ENCODE results near the gene KATNAL1. TPM values are rescaled to one million over a fixed set of nuclear protein-coding genes. Genes with fewer than 3 reads are reported as not detected.

KATNAL1 gene
- 7.0 TPM for total RNA-seq

DNA sequence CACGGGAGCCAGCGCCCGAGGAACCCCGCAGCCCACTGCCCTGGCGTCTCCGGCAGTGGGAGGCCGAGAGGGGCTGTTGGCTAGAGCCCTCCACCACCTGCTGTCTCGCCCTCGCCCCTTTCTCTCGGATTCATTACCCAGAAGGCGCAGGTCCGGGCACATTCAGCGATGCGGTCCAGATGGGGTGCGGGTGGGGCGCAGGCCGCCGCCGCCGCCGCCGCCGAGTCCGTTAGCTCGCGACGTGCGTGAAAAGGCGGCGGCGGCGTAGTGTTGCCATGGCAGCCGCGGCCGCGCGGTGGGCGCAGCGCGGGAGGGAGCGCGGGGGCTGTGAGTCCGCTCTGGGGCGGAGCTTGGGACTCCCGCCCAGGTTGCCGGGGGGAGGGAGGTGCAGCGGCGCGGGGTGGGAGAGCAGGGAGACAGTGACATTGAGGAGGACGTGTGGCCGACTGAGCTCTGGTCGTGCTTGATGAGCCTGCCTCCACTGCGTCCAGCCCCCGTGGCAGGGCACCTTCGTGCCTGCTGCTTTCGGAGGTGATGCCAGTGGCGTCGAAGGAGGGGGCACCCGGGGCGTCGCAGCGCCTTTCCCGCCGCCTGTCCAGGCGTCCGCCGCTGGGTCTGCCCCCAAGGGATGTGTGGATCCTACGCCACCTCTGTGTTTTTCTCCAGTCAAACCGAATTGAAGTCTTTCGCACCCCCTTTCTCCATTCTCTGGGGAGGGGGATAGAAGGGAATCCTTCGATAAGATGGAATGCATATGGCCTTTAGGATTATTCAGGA is at the start of gene KATNAL1:
TSS of gene KATNAL1 (minus strand) at position 358 of the 777 bp plus-strand sequence. CDS start 23,774 bp downstream, outside the sequence.
- Histone ChIP-seq H3K4me1 (ENCODE audit: insufficient read depth, low read length) (peaks cover 37% of the 10 kb centered on the region), H3K27me3 (ENCODE audit: insufficient read depth, low read length) (no peaks in the 10 kb centered on the region), H3K4me3 (ENCODE audit: low read length) (peak within 1 kb of the TSS; percentile 86), H3K9me3 (ENCODE audit: low read depth, low read length) (no peaks in the 10 kb centered on the region)

DNA sequence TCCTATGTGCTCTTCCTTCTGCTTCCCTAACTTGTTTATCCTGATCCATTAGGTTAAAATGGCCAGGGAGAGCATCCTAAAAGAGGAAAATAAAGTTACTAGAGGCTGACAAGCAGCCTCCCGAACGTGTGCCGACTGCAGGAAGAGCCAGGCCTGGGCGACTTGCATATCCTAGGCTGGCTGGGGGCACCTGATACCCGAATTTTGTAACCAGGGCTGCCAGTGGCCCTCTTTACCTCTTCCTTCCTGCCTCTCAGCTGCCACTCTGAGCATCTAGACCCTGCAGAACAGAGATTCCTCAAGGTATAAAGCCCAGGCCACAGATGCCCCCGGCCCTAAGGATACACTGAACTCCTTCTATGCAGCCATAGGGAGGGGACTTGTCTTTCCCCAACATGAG is 48.5 kb upstream of the KATNAL1 start:
- Histone ChIP-seq H3K4me3 (ENCODE audit: low read length) (no peak overlapping the region), H3K9me3 (ENCODE audit: low read depth, low read length) (no peaks in the 10 kb centered on the region), H3K27me3 (ENCODE audit: insufficient read depth, low read length) (no peaks in the 10 kb centered on the region), H3K4me1 (ENCODE audit: insufficient read depth, low read length) (peaks cover 18% of the 10 kb centered on the region)

DNA sequence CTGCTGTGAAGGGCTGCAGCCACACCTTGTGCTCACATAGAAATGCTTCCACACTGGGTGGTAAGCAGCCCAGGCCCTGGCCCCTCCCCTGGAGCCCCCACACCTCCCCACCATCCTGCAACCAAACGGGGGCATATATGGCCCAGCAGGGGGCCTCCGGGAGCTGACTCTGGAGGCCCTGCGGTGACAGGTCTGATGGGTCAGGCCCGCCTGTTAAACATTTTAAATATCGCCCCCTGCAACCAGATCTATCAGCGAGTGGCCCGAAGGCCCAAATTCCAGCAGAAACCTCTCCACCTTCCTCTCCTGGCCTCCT is 48.0 kb upstream of the KATNAL1 start:
- Histone ChIP-seq H3K4me3 (ENCODE audit: low read length) (no peak overlapping the region), H3K4me1 (ENCODE audit: insufficient read depth, low read length) (peaks cover 18% of the 10 kb centered on the region), H3K27me3 (ENCODE audit: insufficient read depth, low read length) (no peaks in the 10 kb centered on the region), H3K9me3 (ENCODE audit: low read depth, low read length) (no peaks in the 10 kb centered on the region)

DNA sequence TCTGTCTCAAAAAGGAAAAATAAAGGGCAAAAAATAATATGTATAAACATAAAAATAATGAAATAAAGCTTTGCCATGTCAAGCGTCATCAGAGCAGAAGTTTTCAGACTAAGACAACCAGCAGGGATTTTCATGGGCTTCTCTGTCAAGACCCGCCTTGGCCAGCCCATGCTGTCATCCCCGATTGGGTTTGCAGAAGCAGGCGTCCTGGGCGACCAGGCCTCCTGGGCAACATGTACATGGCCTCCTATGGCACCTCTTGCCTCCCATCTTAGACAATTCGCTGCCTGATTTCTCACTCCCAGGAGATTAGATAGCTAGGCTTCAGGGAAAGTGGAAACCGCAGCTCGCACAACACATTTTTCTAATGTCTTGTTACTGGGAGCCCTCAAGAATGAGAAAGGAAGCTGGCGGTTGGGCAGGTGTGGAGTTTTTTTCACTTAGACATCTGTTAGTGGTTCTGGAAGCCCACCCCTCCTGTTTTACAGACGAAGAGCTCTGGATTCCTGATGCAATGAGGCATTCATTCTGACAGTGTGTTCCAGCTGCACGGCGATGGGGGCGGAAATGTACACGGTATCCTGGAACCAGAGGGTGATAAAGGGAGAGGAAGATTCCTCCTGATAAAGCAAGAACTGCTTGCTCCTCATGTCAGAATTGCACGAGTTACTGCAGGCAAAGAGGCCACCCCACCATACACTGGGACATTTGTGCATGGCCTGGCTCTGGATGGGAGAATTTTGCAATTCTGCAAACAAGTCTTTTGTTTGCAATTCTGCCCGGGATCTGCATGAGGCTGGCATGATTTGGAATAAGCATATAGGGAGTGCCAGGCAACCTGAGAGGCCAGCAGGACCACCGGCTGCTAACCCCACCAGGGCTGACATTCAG is 47.4 kb upstream of the KATNAL1 start:
- Histone ChIP-seq H3K9me3 (ENCODE audit: low read depth, low read length) (no peaks in the 10 kb centered on the region), H3K27me3 (ENCODE audit: insufficient read depth, low read length) (no peaks in the 10 kb centered on the region), H3K4me1 (ENCODE audit: insufficient read depth, low read length) (peaks cover 18% of the 10 kb centered on the region), H3K4me3 (ENCODE audit: low read length) (no peak overlapping the region)

DNA sequence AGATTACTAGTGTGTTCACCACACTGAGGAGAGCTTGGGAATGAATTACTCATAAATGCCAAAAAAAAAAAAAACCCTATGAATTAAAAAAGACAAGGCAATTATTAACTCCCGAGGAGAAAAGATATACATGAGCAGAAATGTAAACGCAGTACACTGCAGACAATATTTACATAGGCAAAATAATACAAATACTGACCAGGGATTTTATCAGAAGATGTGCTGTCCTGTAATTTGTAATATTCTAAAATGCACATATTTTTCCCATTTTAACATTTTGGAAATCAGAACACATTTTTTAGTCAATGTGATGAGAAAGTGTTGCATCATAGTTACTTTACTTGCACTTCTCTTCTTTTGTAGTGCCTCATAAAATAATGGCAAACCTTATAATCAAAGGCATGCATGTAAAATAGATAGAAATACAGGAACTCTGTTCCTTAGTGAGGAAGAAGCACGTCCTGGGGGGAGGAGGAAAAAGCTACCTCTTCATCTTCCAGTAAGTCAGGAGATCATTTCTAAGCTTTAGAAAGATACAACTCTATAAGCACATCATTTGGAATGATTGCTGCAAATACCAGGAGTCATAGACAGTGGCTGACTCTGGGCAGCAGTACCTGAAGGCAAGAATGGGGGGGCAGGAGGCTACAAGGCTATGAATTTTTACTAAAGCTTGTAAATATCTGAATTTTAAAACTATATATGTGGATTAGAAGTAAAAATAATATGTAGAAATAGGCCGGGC is 46.3 kb upstream of the KATNAL1 start:
- H3K4me1 ChIP-seq (ENCODE audit: insufficient read depth, low read length) = peaks cover 18% of the 10 kb centered on the region
- H3K4me3 ChIP-seq (ENCODE audit: low read length) = no peak overlapping the region
- no peaks in the 10 kb centered on the region for H3K27me3 ChIP-seq (ENCODE audit: insufficient read depth, low read length)
- no peaks in the 10 kb centered on the region for H3K9me3 ChIP-seq (ENCODE audit: low read depth, low read length)

DNA sequence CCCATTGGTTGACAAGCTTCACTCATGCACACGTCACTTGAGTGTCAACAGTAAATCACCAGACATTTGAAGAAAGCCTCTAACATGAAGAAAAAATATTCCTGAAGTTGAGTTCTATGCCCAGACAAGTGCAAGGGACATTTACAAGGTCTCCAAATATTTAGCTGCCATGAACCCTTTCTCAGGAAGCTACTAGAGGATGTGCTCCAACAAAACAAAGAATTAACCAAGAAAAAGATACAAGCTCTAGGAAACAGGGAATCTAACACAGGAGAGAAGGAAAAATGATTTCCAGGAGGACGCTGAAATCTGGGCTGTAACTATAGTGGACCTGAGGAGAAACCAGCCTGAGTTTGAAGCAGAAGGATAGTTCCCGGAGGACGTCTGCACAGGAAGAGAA is 45.7 kb upstream of the KATNAL1 start:
- Histone ChIP-seq H3K4me3 (ENCODE audit: low read length) (no peak overlapping the region), H3K9me3 (ENCODE audit: low read depth, low read length) (no peaks in the 10 kb centered on the region), H3K27me3 (ENCODE audit: insufficient read depth, low read length) (no peaks in the 10 kb centered on the region), H3K4me1 (ENCODE audit: insufficient read depth, low read length) (peaks cover 18% of the 10 kb centered on the region)

DNA sequence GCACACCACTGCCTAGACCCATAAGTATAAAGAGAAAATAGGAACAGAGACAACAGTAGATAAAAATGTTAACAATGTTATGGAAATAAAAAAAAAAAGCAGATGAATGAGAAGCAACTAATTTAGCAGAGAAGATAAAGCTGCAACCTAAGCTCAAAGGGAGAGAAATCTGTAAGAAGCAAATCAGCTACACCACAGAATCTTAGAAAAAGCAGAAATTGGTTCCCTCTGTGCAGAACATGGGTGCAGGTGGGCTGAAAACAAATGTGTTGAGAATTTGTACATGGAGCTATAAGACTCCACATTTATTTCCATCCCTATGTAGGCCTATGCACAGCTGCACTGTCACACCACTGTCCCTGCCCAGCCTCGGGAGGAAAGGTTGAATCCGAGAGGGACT is 44.8 kb upstream of the KATNAL1 start:
- no peaks in the 10 kb centered on the region for H3K27me3 ChIP-seq (ENCODE audit: insufficient read depth, low read length)
- H3K4me1 ChIP-seq (ENCODE audit: insufficient read depth, low read length) = peaks cover 25% of the 10 kb centered on the region
- no peak overlapping the region for H3K4me3 ChIP-seq (ENCODE audit: low read length)
- H3K9me3 ChIP-seq (ENCODE audit: low read depth, low read length) = no peaks in the 10 kb centered on the region

DNA sequence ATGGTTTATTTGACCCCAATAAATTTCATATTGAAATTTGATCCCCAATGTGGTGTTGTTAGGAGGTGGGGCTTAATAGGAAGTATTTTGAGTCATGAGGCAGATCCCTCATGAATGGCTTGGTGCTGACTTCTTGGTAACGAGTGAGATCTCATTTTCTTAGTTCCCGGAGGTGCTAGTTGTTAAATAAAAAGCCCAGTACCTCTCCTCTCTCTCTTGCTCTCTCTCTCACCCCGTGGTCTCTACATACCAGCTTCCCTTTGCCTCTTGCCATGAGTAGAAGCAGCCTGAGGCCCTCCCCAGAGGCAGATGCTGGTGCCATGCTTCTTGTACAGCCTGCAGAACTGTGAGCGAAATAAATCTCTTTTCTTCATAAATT is 39.4 kb upstream of the KATNAL1 start:
- no peak overlapping the region for H3K4me3 ChIP-seq (ENCODE audit: low read length)
- H3K9me3 ChIP-seq (ENCODE audit: low read depth, low read length) = no peaks in the 10 kb centered on the region
- H3K27me3 ChIP-seq (ENCODE audit: insufficient read depth, low read length) = no peaks in the 10 kb centered on the region
- peaks cover 26% of the 10 kb centered on the region for H3K4me1 ChIP-seq (ENCODE audit: insufficient read depth, low read length)

DNA sequence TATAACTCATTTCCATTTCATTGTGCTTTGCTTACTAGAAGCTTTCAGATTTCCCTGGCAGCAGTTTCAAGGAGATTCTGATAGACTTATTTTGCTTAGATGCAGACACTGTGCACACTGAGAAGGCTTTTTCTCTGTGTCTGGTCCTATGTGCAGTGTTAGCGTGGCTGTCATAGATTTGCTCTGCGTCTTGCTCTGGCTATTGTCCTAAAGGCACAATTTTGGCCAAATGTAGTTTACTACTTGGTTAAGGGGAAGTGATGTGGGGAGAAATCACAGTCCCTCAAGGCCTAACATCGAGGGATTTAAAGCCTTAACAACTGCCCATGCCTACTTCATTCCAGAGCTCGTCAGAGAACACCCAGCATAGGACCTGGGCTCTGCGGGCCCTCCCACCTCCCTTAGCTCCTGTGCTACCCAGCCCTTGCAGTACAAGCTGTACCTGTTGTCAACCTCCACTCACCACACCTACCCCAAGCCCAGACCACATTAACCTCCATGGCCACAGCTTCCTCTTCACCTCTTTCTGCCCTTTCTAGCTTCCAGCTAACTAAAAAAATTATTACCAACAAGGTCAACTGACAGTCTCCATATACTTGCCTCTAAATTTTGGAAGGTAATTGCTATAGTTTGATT is 38.9 kb upstream of the KATNAL1 start:
- Histone ChIP-seq H3K27me3 (ENCODE audit: insufficient read depth, low read length) (no peaks in the 10 kb centered on the region), H3K9me3 (ENCODE audit: low read depth, low read length) (no peaks in the 10 kb centered on the region), H3K4me3 (ENCODE audit: low read length) (no peak overlapping the region), H3K4me1 (ENCODE audit: insufficient read depth, low read length) (peaks cover 26% of the 10 kb centered on the region)

DNA sequence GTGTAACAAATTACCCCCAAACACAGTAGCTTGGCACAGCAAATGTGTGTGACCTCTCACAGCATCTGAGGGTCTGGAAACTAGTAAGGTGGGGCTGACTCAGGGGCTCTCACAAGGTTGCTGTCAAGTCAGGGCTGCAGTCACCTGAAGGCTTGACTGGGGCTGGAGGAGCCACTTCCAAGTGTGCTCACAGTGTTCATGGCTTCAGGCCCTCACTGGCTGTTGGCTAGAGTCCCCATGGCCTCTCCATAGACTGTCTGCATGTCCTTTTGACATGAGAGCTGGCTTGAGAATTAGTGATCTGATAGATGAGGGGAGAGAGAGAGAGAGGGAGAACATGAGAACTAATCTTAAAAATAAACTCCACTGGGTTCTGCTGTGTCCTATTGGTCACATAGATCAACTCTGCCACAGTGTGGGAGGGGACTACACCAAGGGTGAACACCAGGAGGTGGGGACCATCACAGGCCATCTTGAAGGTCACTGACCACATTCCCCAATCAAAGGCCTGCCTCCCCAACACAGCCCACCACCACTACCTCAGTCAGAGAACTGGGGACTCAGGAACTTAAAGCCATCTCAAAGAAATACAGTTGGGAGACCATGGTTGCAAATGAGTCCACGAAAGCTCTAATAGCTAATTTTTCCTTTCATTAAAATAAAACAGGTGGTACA is 38.2 kb upstream of the KATNAL1 start:
- Histone ChIP-seq H3K27me3 (ENCODE audit: insufficient read depth, low read length) (no peaks in the 10 kb centered on the region), H3K9me3 (ENCODE audit: low read depth, low read length) (no peaks in the 10 kb centered on the region), H3K4me1 (ENCODE audit: insufficient read depth, low read length) (peaks cover 29% of the 10 kb centered on the region), H3K4me3 (ENCODE audit: low read length) (no peak overlapping the region)

DNA sequence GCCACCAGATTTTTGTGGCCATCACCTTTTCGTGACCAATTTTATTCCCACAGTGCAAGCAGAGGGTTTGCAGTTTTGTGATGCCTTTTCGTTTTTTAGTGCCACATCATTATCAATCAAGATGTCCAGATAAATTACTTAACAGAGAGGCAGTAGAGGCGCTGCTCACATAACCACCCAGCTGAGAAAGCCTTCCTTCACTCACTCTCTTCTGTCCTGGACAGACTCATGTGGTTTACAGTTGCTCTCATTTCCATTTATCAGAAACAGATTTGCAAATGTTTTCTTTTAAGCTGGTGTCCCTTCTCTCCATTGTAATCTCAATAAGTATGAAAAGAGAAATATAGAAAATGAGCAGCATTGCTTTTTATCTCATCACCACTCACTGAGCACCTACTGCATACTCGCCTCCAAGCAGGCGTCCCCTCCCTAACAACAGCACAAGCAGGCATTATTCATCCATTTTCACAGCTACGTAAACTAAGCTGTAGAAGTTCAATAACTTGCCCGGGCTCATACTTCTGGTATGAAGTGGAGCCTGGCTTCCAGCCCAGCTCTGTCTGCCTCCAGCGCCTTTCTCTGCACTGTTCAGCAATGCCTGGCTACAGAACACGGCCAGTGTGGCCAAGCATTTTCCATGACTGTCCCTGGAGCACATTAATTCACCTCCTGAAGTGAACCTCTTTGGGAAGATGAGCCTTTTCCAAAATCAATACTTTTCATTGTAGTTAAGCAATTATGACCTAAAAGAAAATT is 34.6 kb upstream of the KATNAL1 start:
- H3K27me3 ChIP-seq (ENCODE audit: insufficient read depth, low read length) = no peaks in the 10 kb centered on the region
- no peak overlapping the region for H3K4me3 ChIP-seq (ENCODE audit: low read length)
- H3K9me3 ChIP-seq (ENCODE audit: low read depth, low read length) = no peaks in the 10 kb centered on the region
- peaks cover 21% of the 10 kb centered on the region for H3K4me1 ChIP-seq (ENCODE audit: insufficient read depth, low read length)

DNA sequence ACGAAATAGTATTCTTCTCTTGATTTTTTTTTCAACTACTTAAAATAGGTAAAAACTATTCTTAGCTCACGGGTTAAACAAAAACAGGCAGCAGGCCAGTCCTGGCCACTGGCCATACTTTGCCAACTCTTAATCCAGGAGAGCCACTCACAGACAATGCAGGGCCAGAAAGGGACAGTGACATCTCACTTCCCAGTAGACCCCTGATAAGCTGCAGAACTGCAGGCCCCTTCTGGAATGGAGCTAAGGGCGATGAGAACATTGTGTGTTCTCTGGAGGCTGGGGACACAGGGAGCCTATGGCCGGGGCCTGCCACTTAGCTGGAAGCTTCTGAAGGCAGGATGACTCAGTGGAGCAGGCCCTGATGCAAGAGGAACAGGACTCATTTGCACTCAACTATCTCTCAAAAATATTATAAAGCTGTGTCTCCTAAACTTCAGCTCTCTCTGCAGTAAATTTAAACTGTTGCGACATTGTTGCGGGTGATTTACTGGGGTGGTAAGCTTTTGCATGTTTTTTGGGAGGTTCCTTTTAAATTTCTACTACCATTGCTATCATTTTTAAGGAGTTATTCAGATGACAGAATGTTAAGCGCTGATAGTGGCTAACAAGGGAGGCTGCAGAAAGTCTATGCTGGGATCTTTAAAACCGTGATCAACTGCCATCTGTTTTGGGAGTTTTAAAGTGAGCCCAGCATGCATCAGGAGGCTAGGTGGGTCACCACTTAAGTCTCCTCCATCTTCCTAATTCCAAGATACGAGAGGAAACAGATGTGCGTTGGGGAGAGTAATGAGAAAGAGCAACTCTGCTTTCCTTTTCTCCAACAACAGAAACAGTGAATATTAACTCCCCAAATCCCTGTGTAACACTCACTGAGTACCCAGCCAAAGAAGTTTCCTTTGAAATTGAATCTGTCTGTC is 33.2 kb upstream of the KATNAL1 start:
- H3K4me3 ChIP-seq (ENCODE audit: low read length) = no peak overlapping the region
- no peaks in the 10 kb centered on the region for H3K9me3 ChIP-seq (ENCODE audit: low read depth, low read length)
- H3K27me3 ChIP-seq (ENCODE audit: insufficient read depth, low read length) = no peaks in the 10 kb centered on the region
- peaks cover 10% of the 10 kb centered on the region for H3K4me1 ChIP-seq (ENCODE audit: insufficient read depth, low read length)

DNA sequence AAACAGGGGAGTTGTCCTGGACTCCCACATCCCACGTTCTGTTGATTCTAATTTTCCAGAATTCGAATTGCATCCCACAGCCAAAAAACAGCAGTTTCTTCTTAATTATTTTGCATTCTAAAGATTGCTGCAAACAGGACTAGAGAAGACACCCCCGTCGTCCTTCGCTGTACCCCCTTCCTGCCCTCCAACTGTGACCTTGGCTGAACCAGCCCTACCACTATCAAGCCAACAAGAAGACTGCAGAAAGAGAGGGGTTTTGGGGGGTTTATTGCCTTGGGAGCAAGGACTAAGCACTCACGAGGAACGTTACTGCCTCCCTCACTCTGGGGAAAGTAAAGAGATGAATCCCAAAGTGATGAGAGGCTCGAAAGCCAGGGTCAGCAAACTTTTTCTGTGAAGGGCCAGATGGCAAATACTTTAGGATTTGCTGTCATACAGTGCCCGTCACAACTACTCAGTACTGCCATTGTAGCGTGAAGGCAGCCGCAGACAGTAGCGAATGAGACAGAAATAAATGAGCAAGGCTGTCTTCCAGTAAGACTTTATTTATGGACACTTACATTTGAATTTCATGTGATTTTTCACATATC is 32.5 kb upstream of the KATNAL1 start:
- Histone ChIP-seq H3K4me3 (ENCODE audit: low read length) (no peak overlapping the region), H3K4me1 (ENCODE audit: insufficient read depth, low read length) (peaks cover 6% of the 10 kb centered on the region), H3K27me3 (ENCODE audit: insufficient read depth, low read length) (no peaks in the 10 kb centered on the region), H3K9me3 (ENCODE audit: low read depth, low read length) (no peaks in the 10 kb centered on the region)
